ENCODE results near the gene NINL. TPM values are rescaled to one million over a fixed set of nuclear protein-coding genes. Genes with fewer than 3 reads are reported as not detected.
"Not testable (repeated sequence)": the region's sequence is repeated elsewhere in the genome, so short reads cannot be mapped to it uniquely, and the experiment has no call there.

Gene NINL
- total RNA-seq, 1 donor from 2014 or later = 24.8 TPM

GRCh38 chr20:25551413-25552215 is 33.7 kb downstream of the NINL start:
- no peak for DNase-seq

- not testable (repeated sequence) for DNase-seq
Observed at GRCh38 chr20:25550645-25551337, 34.5 kb downstream of the NINL start.

GRCh38 chr20:25549843-25550477 is 35.4 kb downstream of the NINL start:
- no peak for DNase-seq

- DNase-seq = no peak
Observed at GRCh38 chr20:25549172-25549773, 36.1 kb downstream of the NINL start.

- no peak for DNase-seq
Observed at GRCh38 chr20:25548613-25549086, 36.7 kb downstream of the NINL start.

- DNase-seq = no peak
Observed at GRCh38 chr20:25547999-25548398, 37.3 kb downstream of the NINL start.

- no peak for DNase-seq
Observed at GRCh38 chr20:25547063-25547462, 38.3 kb downstream of the NINL start.

GRCh38 chr20:25546048-25546447 is 39.3 kb downstream of the NINL start:
- DNase-seq = no peak

GRCh38 chr20:25545171-25545570 is 40.2 kb downstream of the NINL start:
- no peak for DNase-seq

- no peak for DNase-seq
Observed at GRCh38 chr20:25544734-25545133, 40.6 kb downstream of the NINL start.

- no peak for DNase-seq
Observed at GRCh38 chr20:25544311-25544710, 41.0 kb downstream of the NINL start.

GRCh38 chr20:25543068-25543467 is 42.3 kb downstream of the NINL start:
- DNase-seq = no peak

GRCh38 chr20:25541676-25542075 is 43.7 kb downstream of the NINL start:
- peak; percentile 20 for DNase-seq

GRCh38 chr20:25539742-25540672 is 45.3 kb downstream of the NINL start:
- DNase-seq = peak; percentile 43

- DNase-seq = no peak
Observed at GRCh38 chr20:25538838-25539665, 46.3 kb downstream of the NINL start.

GRCh38 chr20:25537890-25538289 is 47.4 kb downstream of the NINL start:
- no peak for DNase-seq

GRCh38 chr20:25535762-25536161 is 49.6 kb downstream of the NINL start:
- DNase-seq = no peak

- DNase-seq = no peak
Observed at GRCh38 chr20:25534845-25535244, 50.5 kb downstream of the NINL start.

GRCh38 chr20:25533920-25534700 is 51.2 kb downstream of the NINL start:
- no peak for DNase-seq

- DNase-seq = peak; percentile 41
Observed at GRCh38 chr20:25532971-25533391, 52.4 kb downstream of the NINL start.

All from dermis blood vessel endothelial cell (primary cell).